Sigmoid colon (tissue), 7 donors: ENCODE results near the gene HOXB5. TPM values are rescaled to one million over a fixed set of nuclear protein-coding genes. Genes with fewer than 3 reads are reported as not detected.

Experiments
- DNase-seq: peaks from one replicate; pipeline ENCODE4 v3.0.0-alpha.2; 2019
- H3K27ac ChIP-seq, 4 donors: fragments of 200-600 bp; sonication (generic); one replicate each; pipeline ENCODE4 v1.5.1; 2016 to 2019; ENCODE audit warnings: mild to moderate bottlenecking in 1 of 4
- H3K27me3 ChIP-seq, 3 donors: fragments of 200-600 bp; sonication (generic); one replicate each; pipeline ENCODE4 v1.5.1; 2019; ENCODE audit warnings: mild to moderate bottlenecking in 1 of 3
- H3K36me3 ChIP-seq, 4 donors: fragments of 200-600 bp; sonication (generic); one replicate each; pipeline ENCODE4 v1.5.1; 2016 to 2019
- H3K4me1 ChIP-seq, 4 donors: fragments of 200-600 bp; sonication (generic); one replicate each; pipeline ENCODE4 v1.5.1; 2017 to 2019
- H3K4me3 ChIP-seq, 4 donors: fragments of 200-600 bp; sonication (generic); one replicate each; pipeline ENCODE4 v1.5.1; 2017 to 2019; ENCODE audit warnings: mild to moderate bottlenecking in 2 of 4, moderate library complexity in 1 of 4
- H3K9me3 ChIP-seq, 4 donors: fragments of 200-600 bp in 3 of 4; sonication (generic) in 3 of 4; one replicate each; pipeline versions ENCODE4 v1.5.1 to v1.6.1; 2013 to 2019
- CTCF ChIP-seq, 4 experiments: fragments of 450-650 bp in 3 of 4; fragments of 200-600 bp in 1 of 4; IDR thresholded peaks; one replicate each; pipeline ENCODE4 v1.5.1; 2016 to 2019; ENCODE audit warnings: antibody characterized with exemption in 4 of 4, mild to moderate bottlenecking in 3 of 4, moderate library complexity in 2 of 4
- EP300 ChIP-seq, 4 donors: sonication (generic); formaldehyde crosslinking; IDR thresholded peaks; one replicate each; pipeline ENCODE4 v1.6.1; 2017; ENCODE audit warnings: antibody characterized with exemption in 4 of 4
- POLR2A ChIP-seq, 2 donors: fragments of 450-650 bp; IDR thresholded peaks; one replicate each; pipeline ENCODE4 v1.6.1; 2016; ENCODE audit warnings: antibody characterized with exemption in 2 of 2, mild to moderate bottlenecking in 2 of 2, moderate library complexity in 2 of 2
- POLR2AphosphoS5 ChIP-seq, 4 donors: sonication (generic); formaldehyde crosslinking; IDR thresholded peaks; one replicate each; pipeline ENCODE4 v1.6.1; 2017; ENCODE audit warnings: antibody characterized with exemption in 4 of 4
- WGBS, 2 donors: extraction: QIAGEN DNeasy Blood & Tissue Kit; methylation state at CpG; one replicate each; pipeline ENCODE4 v1.1.7; 2013; 5-methylcytosine and 5-hydroxymethylcytosine counted together
- intact Hi-C: fragments of 100-400 bp; cut with DNase I; formaldehyde crosslinking; loops from one replicate; pipeline ENCODE4 v1.15.1; 2023
- polyA plus RNA-seq, 3 donors: library from polyadenylated mRNA; stranded (reverse); fragments of 200-250 nt; gene quantifications; one replicate each; pipeline ENCODE4 v1.2.3, GENCODE V29; 2013
- total RNA-seq, 4 donors: library from RNA; depleted of rRNA; stranded (reverse); fragments of >200 nt; gene quantifications; one replicate each; pipeline ENCODE4 v1.1.0, GENCODE V29; 2016
- donor health status: healthy with polysubstance abuse.
- donor health status: Bipolar disorder and iron deficiency.
- donor health status: healthy.

HOXB5 gene
- total and polyA plus RNA-seq, 7 donors, result 1.5 to 13.9 (median 2.5) TPM

GRCh38 chr17:48549281-48549630 lies 44.3 kb downstream of the HOXB5 start:
- Histone ChIP-seq H3K9me3 (no peaks in the 10 kb centered on the region), H3K4me3 (no peak overlapping the region), H3K36me3 (peaks cover 0 to 10% (median 3%) of the 10 kb centered on the region in 4 donors), H3K27me3 (no peaks in the 10 kb centered on the region), H3K27ac (peak overlapping the region; percentile 94 to 99 (median 96)), H3K4me1 (peaks cover 0 to 97% (median 93%) of the 10 kb centered on the region in 4 donors)
- intact Hi-C loops, result no loop called here
- no peak for TF ChIP-seq POLR2A (IDR thresholded peaks at IDR 0.05)
- no peak for TF ChIP-seq POLR2AphosphoS5 (IDR thresholded peaks at IDR 0.05)
- TF ChIP-seq CTCF (IDR thresholded peaks at IDR 0.05), result no peak
- TF ChIP-seq EP300 (IDR thresholded peaks at IDR 0.05), result no peak
- 73 to 75% methylated on average over 3 of the region's 3 CpGs for WGBS, 2 donors
- DNase-seq, result no peak

GRCh38 chr17:48548523-48549280 lies 44.9 kb downstream of the HOXB5 start:
- peaks cover 0 to 91% (median 88%) of the 10 kb centered on the region in 4 donors for H3K4me1 ChIP-seq
- TF ChIP-seq CTCF (IDR thresholded peaks at IDR 0.05) (no peak), POLR2A (IDR thresholded peaks at IDR 0.05) (no peak)
- no peaks in the 10 kb centered on the region for H3K9me3 ChIP-seq
- no peaks in the 10 kb centered on the region for H3K27me3 ChIP-seq
- intact Hi-C loops, result no loop called here
- H3K4me3 ChIP-seq, result peak overlapping the region in 2 of 4 donors; percentile 28 to 32
- peak overlapping the region; percentile 94 to 99 (median 96) for H3K27ac ChIP-seq
- WGBS, 2 donors, result 59 to 80% methylated on average over 6 of the region's 6 CpGs
- DNase-seq, result no peak
- H3K36me3 ChIP-seq, result peaks cover 0 to 10% (median 3%) of the 10 kb centered on the region in 4 donors

GRCh38 chr17:48547808-48548522 lies 45.6 kb downstream of the HOXB5 start:
- WGBS, 2 donors, result 45 to 77% methylated on average over 24 of the region's 24 CpGs
- no peaks in the 10 kb centered on the region for H3K27me3 ChIP-seq

More at GRCh38 chr17:48547808-48548522, 45.6 kb downstream of the HOXB5 start:
- DNase-seq, result peak; percentile 81
- TF ChIP-seq CTCF (IDR thresholded peaks at IDR 0.05) (no peak), POLR2AphosphoS5 (IDR thresholded peaks at IDR 0.05) (peak in 1 of 4 donors; percentile 32)
- Histone ChIP-seq H3K4me3 (peak overlapping the region; percentile 6 to 34 (median 30)), H3K36me3 (peaks cover 0 to 15% (median 3%) of the 10 kb centered on the region in 4 donors), H3K4me1 (peaks cover 0 to 84% (median 81%) of the 10 kb centered on the region in 4 donors), H3K27ac (peak overlapping the region; percentile 94 to 99 (median 96)), H3K9me3 (no peaks in the 10 kb centered on the region)
- intact Hi-C loops, result no loop called here
